ENCODE results near the gene MESP1.
A peak's percentile ranks its signal among the peaks of the same experiment; 100 is the strongest.

Gene MESP1

GRCh38 chr15:89756897-89757296, 5.8 kb upstream of the MESP1 start:
- no peak for DNase-seq

GRCh38 chr15:89755701-89756100, 4.7 kb upstream of the MESP1 start:
- no peak for DNase-seq

DNA sequence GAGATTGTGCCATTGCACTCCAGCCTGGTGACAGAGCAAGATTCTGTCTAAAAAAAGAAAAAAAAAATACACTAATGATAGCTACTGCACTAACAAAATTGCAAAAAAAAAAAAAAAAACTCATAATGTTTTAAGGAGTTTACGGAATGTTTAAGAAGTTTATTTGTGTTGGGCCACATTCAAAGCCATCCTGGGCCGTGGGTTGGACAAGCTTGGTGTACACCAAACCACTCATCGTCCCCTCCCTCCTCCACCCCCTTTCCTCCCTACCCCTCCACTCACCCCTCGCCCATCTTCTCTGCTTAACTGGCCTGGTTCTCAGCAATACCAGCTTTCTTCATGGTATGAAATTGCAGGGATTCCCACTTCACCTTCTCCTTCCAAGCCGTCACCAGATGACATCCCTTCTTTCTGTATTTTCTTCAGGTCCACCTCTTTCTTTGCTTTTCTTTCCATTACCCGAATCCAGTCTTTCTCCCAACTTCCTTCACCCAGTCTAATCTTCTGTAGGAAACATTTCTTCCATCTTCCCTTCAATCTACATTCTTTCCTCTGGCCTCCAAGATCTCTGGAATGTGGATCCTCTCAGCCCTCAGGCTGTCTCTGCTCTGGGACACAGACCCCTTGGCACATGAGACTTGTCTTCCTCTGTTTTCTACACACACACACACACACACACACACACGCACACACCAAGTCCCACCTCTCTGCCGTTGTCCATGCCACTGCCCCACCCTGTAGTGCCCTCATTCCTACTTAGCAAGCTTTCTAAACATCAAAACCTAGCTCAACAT, 3.5 kb upstream of the MESP1 start:
- DNase-seq = no peak

- DNase-seq = no peak
Observed at GRCh38 chr15:89753855-89754254, 2.8 kb upstream of the MESP1 start.

DNA sequence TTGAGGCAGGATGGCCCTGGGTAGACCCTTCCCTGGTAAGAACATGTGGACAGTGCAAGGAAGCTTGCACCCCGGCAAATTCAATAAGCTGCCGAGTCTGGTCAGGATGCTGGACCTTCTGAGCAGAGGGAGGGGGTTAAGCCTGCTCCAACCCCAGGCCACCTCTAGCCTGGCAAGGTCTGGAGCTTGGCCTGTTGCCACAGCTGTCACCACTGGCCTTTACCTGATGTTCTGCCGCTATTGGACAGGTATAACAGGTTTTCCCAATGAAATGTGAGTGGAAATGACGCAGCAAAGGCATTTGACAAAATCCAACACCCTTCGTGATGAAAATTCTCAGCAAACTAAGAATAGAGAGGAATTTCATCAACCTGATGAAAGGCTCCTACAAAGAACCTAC, 699 bp upstream of the MESP1 start:
- DNase-seq = no peak

GRCh38 chr15:89749951-89750559, 994 bp downstream of the MESP1 start:
- no peak for DNase-seq

DNA sequence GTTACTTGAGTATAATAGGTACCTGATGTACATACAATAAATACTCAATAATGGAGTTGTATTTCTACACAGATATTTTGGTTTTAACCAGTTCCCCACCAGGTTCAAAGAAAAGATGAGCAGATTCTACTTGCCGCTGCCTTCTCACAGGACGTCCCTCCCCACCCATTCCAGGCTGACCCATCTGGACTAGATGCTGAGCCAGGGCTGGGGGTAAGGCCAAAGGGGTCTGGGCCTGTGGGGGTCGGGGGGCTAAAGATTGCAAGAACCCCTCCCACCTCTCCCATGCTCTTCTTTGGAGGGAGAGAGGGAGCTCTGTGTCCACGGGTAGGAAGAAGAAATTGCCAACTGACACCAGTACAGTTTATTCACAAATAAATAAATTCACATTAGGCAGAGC, 1.5 kb downstream of the MESP1 start:
- DNase-seq = no peak

- DNase-seq = no peak
Observed at GRCh38 chr15:89749054-89749453, 2.0 kb downstream of the MESP1 start.

- DNase-seq = no peak
Observed at GRCh38 chr15:89747708-89748682, 3.1 kb downstream of the MESP1 start.

DNA sequence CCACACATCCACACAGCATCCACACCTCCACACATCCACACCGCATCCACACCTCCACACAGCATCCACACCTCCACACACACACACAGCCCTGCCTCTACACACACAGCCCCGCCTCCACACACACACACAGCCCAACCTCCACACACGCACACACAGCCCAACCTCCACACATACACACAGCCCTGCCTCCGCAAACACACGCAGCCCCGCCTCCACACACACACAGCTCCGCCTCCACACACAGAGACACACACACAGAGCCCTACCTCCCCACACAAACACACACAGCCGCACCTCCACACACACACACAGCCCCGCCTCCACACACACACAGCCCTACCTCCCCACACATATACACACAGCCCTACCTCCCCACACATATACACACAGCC, 4.7 kb downstream of the MESP1 start:
- no peak for DNase-seq

GRCh38 chr15:89745768-89746167, 5.3 kb downstream of the MESP1 start:
- no peak for DNase-seq

GRCh38 chr15:89745131-89745530, 5.9 kb downstream of the MESP1 start:
- no peak for DNase-seq

- DNase-seq = no peak
Observed at GRCh38 chr15:89743594-89743993, 7.5 kb downstream of the MESP1 start.

DNA sequence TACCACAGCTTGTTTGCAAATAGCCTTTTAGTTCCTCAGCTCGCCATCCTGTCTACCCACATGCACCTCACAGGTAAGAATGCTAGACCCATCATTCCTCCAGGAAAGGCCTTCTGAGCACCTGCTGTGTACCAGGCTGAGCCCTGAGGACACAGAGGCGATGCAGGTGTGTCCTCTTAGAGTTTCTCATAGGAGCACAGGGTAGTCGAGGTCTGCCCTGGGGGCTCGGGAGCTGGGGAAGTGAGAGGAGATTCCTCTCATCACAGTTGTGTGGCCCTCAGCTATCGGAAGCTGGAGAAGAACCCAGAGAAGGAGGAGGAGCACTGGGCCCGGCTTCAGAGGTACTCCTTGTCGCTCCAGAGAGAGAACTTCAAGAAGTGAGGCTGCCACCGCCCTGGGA, 8.0 kb downstream of the MESP1 start:
- DNase-seq = no peak

DNA sequence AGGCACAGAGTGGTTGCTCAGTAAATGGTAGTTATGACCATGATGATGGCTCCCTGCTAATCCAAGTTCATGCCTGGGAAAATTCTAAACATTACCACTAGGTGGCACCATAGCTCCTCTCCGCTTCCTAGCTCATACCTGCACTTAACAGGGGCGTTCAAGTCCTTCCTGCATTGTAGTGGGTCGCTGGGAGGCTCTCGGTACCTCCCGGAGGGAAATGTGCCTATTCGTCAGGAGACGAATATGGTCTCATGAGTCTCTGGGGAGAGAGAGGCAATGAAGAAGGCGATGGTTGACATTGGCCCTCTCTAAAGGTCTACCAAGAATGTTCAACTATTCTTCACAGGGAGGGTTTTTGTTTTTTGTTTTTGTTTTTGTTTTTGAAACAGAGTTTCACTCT, 10.9 kb downstream of the MESP1 start:
- DNase-seq = peak; percentile 74 to 84

DNA sequence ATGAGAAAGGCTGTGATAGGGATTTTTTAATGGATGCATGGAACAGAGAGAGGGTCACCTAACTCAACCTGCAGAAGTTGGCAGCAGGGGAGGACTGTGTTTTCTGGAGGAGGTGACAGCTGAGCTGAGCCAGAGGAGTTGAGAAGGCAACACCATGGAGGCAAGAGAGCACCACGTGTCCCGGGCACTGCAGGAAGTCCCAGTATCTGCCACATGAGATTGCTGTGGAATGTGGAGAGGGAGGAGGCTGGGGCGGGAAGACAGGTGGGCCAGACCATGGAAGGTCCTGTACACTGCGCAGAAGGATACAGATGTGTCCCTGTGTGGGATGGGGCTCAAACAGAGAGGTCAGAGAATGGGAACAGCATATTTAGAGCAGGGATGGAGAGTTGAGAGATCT, 15.3 kb downstream of the MESP1 start:
- no peak for DNase-seq

DNA sequence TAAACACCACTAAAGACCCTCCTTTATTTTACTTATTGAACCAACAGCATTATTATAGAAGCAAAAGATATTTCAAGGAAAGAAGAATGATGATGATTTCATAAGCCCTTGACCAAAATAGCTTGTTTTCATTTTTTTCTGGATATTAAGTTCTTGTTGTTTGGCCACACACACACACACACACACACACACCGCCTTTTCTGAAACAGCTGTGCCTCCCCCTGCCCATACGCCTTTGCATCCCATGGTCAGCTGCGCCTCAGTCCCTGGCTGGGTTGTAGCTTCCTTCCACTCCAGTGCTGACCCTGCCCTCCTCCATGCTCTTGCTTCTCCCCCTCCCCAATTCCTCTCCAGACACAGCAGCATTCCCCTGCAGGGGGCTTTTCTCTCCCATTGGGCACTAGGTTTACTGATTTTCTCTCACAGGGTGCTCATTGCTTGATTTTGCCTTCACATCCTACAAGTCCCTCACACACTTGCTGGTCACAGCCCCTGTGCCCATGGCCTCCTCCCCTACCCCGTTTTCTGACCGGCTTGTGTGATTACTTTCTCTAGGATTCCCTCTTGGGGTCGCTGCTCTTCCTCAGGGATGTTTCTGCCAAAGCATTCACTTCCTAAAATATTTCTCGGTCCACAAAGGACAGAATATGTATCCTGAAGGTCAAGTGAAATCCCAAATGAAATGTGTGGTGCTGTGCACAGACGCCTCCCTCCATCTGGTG, 18.4 kb downstream of the MESP1 start:
- DNase-seq = no peak

- no peak for DNase-seq
Observed at GRCh38 chr15:89731275-89731674, 19.8 kb downstream of the MESP1 start.

DNA sequence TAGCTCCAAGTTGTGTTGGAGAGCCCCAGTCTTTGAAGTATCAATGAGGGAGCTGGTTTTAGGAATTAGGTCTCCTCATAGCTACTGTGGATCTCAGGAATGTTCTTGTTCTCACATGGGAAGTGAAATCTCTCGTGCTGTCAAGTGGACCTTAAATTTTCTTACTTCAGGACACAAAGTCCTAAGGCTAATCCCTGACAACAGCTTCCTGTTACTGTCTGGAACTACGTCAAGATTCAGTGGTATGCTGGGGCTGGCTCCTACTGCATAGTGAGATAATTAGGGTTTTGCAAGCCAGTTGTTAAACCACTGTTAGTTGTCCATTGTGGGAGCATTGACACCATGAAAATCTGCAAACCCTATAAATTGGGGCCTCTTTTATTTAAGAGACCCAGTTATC, 22.8 kb downstream of the MESP1 start:
- no peak for DNase-seq

- no peak for DNase-seq
Observed at GRCh38 chr15:89725064-89725463, 26.0 kb downstream of the MESP1 start.

DNA sequence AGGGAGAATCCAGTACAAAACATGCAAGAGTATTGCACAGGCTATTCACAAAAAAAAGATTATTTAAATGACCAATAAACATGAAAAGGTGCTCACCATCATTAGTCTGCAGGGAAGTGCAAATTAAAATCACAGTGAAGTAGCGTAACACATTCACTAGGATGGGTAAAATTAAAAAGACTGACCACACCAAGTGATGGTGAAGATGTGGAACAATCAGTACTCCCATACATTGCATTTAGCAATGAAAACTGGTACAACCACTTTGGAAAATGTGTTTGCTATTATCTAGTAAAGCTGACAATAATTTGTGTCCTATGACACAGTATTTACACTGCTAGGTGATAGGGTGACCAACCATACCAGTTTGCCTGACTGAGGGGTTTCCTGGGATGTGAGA, 26.4 kb downstream of the MESP1 start:
- DNase-seq = no peak

DNA sequence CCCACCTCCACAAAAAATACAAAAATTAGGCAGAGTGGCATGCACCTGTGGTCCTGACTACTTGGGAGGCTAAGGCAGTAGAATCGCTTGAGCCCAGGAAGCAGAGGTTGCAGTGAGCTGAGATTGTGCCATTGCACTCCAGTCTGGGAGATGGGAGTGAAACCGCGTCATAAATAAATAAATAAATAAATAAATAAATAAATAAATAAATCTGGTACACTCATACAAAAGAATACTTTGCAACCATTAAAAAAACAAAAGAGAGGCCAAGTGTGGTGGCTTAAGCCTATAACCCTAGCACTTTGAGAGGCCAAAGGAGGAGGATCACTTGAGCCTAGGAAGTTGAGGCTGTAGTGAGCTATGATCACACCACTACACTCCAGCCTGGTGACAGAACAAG, 28.0 kb downstream of the MESP1 start:
- no peak for DNase-seq

DNA sequence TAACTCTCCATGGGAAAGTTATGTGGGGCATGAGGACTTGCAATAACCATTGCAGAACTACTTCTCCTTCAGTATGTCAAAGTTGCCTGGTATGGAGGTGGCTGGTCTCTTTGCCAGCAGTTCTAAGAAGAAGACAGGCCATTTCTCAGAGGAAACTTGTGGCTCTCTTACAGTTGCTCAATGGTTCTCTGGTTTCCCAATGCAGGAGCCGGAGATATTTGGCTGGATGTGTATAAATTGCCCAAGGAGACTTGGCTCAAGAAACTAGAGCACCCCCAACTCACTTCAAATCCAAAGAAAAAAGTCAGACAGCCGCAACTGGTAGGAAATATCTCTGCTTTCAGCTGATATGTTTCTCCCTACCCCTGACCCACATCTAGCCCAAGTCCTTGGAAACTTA, 36.3 kb downstream of the MESP1 start:
- DNase-seq = peak; percentile 2 to 15

All from Kasumi-1 (cell line).